Measurements from ENCODE around the gene EPPIN.
A peak's percentile ranks its signal among the peaks of the same experiment; 100 is the strongest.
"Not testable (repeated sequence)": the region's sequence is repeated elsewhere in the genome, so short reads cannot be mapped to it uniquely, and the experiment has no call there.

The EPPIN gene

DNA sequence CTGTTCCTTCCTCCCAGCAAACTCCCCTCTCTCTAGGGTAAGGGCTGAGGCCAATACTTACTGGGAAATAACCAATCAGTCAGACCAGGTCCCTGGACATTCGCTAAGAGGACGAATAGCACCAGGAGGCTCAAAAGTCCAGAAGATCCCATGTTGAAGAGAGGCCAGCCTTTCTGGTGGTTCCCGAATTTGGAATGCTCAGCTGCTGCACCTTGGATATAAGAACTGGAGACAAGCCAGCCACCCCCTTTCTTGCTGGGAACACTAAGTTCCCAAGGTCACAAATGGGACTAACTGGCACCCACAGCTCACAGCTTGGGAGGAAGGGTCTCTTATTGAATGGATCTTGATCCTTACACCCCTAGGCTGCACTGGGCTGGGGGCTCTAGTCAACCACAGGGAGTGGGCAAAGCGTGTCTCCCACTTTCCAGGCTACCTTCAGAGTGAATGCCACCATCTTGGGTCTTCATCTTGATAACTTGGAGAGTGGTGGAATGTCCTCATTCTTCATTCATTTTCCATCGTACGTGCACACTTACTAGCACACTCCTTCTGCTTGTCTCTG lies at the start of gene EPPIN:
TSS of gene EPPIN (minus strand) at position 196 of the 565 bp plus-strand sequence. CDS start at position 152, 44 bp downstream.
- no peak for DNase-seq

DNA sequence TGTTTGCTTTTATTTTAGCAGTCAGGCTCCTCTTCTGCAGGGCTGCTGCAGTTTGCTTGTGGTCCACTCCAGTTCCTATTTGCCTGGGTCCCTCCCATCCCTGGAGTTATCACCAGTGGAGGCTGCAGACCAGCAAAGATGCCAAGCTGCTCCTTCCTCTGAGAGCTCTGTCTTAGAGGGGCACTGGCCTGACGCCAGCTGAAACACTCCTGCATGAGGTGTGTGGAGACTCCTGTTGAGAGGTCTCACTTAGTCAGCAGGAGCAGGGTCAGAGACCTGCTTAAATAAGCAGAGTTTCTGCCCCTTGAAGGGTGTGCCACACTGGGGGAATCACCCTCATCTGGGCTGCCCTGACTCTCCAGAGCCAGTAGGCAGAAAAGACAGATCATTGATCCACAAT lies 48.0 kb upstream of the EPPIN start:
- DNase-seq: no peak

DNA sequence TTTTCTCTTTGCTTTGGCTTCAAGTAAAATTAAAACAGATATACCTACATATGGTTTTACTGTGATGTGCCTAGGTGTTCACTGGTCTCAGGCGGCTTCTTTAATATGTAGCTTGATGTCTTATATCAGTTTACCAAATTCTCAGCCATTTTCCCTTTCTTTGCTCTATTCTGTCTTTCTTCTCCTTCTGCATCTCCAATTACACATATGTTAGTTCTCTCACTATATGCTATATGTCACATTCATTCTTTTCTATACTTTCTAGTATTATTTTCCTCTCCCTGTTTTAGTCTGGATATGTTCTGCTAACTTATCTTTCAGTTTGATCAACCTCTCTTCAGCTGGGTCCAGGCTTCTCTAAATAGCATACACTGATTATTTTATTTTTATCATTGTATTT lies 46.3 kb upstream of the EPPIN start:
- no peak for DNase-seq

DNA sequence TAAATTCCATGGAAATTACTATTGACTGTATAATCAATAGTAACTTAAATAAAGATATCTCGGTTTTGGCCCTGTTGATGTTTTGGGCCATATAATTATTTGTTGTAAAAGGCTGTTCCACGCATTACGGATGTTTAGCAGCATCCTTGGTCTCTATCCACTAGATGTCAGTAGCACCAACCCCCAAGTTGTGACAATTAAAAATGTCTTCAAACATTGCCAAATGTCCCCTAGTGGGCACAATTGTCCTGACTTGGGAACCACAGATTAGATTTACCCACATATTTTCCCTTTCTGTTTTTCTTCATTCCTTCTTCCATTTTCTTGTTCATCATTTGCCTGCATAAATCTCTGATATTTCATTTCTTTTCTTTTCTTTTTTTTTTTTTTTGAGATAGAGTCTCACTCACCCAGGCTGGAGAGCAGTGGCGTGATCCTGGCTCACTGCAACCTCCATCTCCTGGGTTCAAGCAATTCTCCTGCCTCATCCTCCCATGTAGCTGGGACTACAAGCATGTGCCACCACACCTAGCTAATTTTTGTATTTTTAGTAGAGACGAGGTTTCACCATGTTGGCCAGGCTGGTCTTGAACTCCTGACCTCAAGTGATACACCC lies 45.5 kb upstream of the EPPIN start:
- DNase-seq: peak; percentile 2

DNA sequence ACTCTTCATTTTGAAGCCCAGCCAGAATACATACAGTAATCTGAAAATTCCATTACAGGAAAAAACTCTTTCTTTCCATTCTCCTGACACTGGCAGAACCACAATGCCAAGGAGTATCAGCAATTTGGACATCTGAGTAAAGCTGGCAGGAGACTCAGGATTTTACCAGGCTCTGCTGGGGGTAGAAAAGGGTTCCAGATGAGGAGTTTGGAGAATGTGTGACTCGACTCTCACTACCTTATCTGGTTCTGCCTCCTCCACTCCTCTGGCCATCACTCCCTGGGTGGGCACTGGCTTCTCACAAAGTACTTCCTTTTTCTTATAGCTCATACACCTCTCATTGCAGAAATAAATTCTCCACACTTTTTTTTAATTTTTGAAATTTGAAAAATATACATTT lies 42.5 kb upstream of the EPPIN start:
- DNase-seq: no peak

DNA sequence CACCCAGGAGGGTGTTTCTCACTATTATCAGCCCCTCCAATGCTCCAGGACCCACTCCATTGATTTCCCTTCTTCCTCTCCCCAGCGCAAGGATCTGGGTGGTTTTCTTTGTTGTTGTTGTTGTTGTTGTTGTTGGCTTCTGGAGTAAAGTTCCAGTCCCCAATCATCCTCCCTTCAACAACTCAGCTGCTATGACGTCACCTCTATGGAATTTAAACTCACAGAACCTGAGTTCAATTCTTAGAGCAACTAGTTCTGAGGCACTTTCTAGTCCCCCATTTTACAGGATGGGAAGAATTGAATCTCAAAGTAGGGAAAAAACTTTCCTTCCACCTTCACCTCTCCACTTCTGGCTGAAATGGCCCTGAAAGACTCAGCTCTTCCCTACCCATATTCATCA lies 41.6 kb upstream of the EPPIN start:
- no peak for DNase-seq

DNA sequence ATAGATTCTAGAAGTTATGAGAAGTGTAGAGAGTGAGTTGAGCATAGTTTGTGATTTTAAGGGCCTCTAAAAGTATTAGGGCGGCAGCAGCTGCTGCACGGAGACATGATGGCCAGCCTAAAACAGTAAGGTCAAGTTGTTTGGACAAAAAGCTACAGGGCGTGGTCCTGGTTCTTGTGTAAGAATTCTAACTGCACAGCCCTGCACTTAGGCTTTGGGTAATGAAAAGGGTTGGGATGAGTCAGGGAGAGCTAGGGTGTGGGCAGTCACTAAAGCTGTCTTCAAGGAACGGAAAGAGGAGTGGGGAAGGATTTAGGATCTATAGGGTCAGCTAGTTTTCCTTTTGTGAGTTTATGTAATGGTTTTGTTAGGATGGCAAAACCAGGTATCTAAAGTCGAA lies 38.8 kb upstream of the EPPIN start:
- not testable (repeated sequence) for DNase-seq

DNA sequence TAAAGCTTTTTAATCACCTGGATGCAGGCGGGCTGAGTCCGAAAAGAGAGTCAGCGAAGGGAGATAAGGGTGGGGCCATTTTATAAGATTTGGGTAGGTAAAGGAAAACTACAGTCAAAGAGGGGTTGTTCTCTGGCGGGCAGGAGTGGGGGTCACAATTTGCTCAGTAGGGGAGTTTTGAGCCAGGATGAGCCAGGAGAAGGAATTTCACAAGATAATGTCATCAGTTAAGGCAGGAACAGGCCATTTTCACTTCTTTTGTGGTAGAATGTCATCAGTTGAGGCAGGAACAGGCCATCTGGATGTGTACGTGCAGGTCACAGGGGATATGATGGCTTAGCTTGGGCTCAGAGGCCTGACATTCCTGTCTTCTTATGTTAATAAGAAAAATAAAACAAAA lies 37.1 kb upstream of the EPPIN start:
- not testable (repeated sequence) for DNase-seq

DNA sequence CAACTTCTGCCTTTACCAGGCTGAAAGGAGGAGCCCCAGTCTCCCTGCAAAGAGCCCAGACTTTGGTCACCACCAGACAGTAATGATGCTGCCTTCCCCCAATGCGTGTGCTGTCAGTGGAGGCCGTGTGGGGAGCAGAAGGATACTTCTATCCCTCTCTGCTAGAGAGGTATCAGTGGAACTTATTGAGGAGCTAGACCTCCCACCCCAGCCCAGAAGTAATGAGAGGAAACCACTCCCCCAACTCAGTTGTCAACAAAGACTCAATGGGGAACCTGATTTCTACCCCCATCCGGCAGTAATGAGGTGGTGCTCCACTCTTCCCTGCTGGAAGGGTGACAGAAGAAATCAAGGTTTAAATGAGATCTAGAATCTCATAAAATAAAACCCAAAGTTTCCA lies 36.3 kb upstream of the EPPIN start:
- no peak for DNase-seq

DNA sequence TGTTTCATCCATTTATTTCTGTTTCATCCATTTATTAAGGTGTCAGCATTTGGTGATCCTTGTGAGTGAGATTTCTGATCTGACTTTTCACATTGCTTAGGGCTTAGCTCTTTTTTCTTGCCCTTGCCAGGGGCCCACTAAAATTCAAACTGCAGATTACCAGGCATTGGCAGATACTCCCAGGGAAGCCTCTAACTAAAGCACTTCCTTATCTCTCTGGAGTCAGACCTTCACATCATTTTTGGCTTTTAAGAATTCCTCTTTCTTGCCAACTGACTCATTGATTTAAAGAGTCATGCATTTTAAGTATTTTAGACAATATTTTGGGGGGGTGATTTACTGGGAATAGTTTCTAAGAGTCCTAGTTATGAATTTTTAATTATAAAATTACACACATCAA lies 34.5 kb upstream of the EPPIN start:
- no peak for DNase-seq

DNA sequence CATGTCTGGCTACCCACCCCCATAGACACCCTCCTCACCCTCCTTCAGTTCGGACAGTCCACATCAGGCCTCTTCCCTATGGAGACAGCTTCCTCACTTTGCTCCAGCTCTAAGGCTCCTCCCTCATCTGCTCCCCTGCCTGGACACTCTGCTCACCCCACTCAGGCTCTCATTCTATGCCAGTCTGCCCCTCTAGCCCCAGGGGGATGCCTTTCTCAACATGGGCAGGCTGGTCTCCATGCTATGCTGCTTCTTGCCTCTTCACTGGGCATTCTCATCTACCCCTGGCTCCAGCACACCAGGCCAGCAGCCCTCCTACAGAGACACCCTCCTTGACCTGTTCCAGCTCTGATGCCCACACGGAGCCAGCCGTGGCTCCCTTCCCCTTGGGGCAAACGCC lies 32.0 kb upstream of the EPPIN start, which contains the start of gene WFDC8:
TSS of gene WFDC8 (minus strand) at position 101 of the 400 bp plus-strand sequence. CDS start at position 64, 37 bp downstream.
- no peak for DNase-seq

DNA sequence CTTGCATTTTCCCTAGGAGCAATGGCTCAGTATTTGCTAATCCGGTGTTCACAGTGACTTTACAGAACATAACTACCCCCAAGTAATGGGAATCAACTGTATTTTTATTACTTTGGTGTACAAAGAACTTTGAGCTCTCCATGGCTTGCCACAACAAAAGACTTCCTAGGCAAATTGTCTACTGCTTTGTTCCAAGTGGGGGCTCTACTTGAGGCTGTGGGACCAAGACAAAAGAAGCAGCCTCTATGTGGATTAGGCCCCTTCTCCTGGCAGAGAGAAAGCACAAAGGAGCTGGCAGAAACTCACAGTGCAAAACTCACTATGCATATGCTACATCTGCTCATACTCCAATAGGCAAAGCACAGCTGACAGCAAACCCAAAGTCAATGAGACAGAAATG lies 31.0 kb upstream of the EPPIN start:
- DNase-seq: no peak

DNA sequence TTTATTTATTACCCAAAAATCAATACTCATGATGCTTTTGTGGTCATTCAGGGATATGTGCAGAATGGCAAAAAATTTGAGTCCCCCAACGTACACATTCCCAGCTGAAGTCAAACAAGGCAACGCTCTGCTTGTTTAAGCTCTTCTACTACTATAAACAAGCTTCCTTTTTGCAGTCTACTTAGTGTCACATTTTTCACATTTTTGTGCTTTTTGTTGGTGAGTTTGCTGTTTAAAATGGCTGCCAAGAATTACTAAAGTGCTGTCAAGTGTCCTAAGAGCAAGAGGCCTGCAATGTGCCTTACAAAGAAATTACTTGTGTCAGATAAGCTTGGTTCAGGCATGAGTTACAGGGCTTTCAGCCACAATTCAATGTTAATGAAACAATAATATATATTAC lies 29.8 kb upstream of the EPPIN start:
- DNase-seq: no peak

DNA sequence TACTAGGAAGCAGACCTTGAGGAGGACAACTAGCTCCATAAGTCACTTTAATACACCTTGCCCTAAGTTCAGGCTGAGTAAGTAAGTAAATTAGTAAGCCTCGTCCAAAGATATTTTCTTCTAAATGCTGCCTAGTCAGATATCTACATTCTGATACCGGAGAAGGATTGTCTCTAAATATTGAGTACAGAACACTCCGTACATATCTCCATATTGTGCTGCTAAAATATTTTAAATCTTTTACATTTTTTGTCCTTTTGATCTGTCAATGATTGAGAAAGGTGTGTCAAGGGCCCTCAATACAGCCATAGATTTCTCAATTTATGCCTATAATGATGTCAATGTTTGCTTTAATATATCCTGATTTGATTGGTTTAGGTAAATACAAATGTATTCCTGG lies 28.7 kb upstream of the EPPIN start:
- DNase-seq: no peak

DNA sequence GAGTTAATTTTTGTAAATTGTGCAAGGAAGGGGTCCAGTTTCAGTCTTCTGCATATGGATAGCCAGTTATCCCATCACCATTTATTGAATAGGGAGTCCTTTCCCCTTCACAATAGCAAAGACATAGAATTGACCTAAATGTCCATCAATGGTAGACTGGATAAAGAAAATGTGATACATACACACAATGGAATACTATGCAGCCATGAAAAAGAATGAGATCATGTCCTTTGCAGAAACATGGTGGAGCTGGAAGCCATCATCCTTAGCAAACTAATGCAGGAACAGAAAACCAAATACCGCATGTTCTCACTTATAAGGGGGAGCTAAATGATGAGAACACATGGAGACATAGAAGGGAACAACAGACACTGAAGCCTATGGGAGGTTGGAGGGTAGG lies 22.4 kb upstream of the EPPIN start:
- not testable (repeated sequence) for DNase-seq

DNA sequence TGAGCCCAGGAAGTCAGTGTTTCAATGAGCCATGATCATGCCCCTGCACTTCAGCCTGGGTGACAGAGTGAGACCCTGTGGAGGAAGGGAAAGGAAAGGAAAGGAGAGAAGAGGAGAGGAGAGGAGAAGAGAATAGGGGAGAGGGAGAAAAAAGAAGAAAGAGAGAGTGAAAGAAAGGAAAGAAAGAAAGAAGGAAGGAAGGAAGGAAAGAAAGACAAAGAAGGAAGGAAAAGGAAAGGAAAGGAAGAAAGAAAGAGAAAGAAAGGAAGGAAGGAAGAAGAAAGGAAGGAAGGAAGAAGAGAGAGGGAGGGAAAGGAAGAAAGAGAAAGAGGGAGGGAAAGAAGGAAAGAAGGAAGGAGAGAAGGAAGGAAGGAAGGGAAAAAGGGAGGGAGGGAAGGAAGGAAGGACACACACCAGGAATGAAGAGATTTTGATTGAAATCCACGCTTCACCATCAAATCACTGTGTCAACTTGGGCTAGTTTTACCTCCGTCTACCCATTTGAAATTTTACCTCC lies 17.6 kb upstream of the EPPIN start:
- DNase-seq: no peak

DNA sequence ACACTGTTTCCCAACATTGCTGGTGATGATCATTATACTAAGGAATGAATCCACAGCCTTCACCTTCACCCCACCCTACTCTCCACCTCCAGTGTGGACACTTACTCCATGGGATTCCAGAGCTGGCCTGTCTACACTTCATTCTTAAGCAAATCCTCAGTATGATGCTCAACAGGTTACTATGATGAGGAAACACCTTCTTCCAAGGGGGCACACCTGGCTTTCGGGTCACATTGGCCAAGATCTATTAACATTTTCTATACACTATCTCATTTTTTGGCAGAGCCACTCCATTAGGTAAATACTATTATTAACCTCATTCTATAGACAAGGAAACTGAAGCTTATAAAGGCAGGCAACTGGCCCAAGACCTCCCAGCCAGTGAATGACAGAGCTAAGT lies 8.0 kb upstream of the EPPIN start:
- no peak for DNase-seq

DNA sequence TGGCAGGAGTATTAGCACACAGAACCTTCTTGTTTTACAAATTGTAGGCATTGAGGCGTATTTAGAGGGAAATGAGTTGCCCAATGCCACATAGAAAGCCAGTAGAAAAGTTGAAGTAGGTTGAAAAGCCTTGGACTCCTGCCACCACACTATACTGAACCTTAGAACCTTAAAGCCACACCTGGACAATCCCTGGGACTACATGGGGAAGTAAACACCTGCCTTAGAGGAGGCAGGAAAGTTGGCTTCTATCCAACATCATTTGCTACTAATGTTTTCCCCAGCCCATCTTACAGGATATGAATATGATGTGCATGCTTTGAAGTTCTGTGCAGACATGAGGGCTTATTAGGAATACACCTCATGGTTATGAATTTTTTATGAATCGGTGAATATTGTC lies 5.3 kb upstream of the EPPIN start:
- no peak for DNase-seq

DNA sequence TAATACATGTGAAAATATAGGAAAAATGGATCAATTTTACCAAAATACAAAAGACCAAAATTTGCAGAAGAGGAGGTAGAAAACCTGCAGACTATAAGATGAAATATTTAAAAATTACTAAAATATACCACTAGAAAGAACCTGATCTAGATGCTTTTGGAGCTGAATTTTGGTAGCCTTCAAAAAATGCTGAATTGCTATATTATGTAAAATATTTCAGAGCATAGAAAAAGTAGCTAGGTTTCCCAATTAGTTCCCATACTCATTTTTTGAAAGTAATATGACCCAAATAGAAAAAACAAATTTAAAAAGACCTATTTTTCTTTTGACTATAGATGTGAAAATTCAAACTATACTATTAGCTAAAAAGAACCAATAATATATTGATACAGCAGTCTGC lies 3.6 kb upstream of the EPPIN start:
- no peak for DNase-seq

DNA sequence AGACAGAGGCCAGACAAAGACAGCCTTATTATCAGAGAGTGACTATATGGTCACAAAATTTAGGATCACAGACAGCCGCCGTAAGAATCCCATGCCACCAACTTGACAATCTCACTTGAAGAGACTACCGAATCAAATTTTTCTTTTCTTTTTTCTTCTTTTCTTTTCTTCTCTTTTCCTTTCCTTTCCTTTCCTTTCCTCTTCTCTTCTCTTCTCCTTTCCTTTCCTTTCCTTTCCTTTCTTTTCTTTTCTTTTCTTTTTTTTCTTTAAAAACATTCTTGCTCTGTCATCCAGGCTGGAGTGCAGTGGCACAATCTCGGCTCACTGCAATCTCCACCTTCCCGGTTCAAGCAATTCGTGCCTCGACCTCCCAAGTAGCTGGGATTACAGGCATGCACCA lies 1.2 kb upstream of the EPPIN start:
- DNase-seq: no peak

DNA sequence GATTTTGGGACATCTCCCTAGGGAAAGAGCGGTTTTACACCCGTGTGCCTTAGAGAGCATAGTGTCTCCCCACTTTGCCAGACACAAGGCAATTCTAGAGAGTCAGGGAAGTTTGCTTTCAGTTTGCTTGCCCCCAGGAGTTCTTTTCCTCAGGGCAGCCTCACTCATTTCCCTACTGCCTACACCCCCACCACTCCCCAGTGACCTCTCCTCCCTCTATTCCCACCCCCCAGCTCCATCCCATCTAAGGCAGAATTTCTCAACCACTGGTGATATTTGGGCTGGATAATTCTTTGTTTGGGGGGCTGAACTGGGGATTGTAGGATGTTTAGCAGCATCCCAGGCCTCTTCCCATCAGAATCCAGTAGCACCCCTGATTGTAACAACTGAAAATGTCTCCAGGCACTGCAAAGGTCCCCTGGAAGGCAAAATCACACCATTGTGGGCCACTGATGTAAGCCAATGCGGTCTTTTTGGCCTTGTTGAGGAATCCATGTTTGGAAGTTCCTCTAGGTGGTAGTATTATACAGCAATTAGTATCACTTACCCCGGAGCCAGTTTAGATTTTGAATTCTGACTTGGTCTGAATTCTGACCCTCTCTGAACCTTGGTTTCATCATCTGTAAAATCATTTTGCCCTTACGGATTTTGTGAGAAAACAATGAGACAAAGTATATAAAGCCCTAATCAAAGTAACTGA lies 1.3 kb downstream of the EPPIN start:
- no peak for DNase-seq

DNA sequence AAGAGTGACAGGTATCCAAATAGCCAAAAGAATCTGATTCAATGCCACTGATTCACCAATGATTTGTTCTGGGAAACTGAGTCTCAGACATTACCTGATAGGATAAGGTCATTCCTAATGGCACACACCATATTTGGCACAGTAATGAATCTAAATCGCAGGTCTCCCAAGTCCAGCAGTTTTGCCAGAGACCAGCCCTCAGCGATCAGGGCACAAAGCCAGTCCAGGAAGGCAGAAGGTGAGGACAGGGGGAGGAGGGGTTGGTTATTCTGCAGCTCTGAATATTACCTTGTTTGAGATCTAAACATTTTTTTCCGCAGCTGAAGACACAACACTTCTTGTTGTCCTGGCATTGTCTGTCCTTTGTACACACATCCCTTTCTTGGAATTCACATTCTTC lies 1.9 kb downstream of the EPPIN start:
- DNase-seq: no peak

DNA sequence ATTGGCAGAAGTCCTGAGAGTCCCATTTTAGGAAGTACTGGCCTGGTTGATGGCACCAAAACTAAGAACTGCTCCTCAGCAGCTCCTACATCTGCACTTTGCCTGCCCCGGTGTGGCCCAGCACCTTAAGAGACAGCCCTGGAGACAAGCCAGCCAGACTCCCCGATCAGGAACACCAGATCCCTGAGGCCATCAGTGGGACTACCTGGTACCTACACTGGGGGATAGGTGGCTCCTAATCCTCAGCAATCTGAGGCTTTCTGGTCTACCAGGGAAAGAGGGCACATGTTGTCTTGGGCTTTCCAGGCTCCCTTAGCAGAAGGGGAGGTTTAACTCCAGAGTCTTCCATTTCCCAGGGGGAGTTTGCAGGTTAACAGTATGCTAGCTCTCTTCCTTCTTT lies 7.8 kb downstream of the EPPIN start, which contains the start of gene WFDC6:
TSS of gene WFDC6 (minus strand) at position 101 of the 400 bp plus-strand sequence. CDS start at position 26, 75 bp downstream.
- no peak for DNase-seq

DNA sequence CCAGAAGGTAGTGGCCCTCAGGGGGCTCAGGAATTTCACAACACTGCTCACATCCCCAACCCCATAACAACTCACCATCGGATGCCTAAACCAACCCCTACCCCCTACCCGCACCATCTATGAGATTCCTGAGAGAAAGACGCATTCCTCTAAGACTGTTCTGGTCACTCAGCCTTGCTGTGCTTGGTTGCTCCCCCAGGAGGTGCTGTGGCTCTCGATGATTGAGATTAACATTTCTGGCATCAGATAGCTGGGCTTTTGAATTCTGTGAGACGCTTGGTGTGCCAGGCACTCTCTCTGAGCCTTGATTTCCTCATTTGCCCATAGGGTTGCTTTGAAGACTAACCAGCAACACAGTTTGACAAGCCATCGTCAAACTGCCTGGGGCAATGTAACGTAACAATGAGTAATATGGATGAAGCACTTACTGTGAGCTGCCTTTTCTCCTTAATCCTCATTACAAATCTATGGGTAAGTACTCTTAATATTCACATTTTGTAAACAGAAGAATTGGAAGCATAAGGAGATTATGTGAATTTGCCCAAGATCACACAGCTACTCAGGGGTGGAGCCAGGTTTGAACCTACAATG lies 8.9 kb downstream of the EPPIN start:
- DNase-seq: no peak

Measured in NCI-H1436 (cell line).